GM12878 (cell line): ENCODE measurements around the gene NLRC5. TPM values are rescaled to one million over a fixed set of nuclear protein-coding genes. Genes with fewer than 3 reads are reported as not detected.

Experiments
- ATAC-seq: fragments of 200-7000 bp; cut with Tn5 transposase; 3 replicates; pipeline ENCODE4 v1.9.1; 2020; ENCODE audit warnings: mild to moderate bottlenecking, moderate library complexity
- BruUV-seq: library from RNA; stranded (reverse); fragments of 400-500 nt; replicated peaks from 2 replicates; lab custom pipeline; 2021; lab: Mats Ljungman, UMichigan
- CTCF ChIA-PET: fragments of 300-600 bp; sonication (Branson Sonifier 250); formaldehyde crosslinking; extraction: SDS; loops from one replicate; lab custom pipeline; 2021; ENCODE audit warnings: inconsistent platforms; lab: Yijun Ruan, JAX
- POLR2A ChIA-PET: fragments of 350-600 bp; formaldehyde crosslinking; extraction: SDS; loops from one replicate; lab custom pipeline; 2021; ENCODE audit warnings: inconsistent platforms; lab: Charles Lee
- RAD21 ChIA-PET: fragments of 300-600 bp; sonication (Branson Sonifier 250); formaldehyde crosslinking; loops from one replicate; lab custom pipeline; 2023; ENCODE audit warnings: antibody characterized with exemption; ENCODE audit not compliant: unreplicated experiment; lab: Charles Lee
- SMC1A ChIA-PET: fragments of 300-600 bp; sonication (Branson Sonifier 250); formaldehyde crosslinking; loops from one replicate; lab custom pipeline; 2023; ENCODE audit not compliant: unreplicated experiment, uncharacterized antibody; lab: Charles Lee
- DNase-seq: peaks from one replicate; pipeline ENCODE4 v3.0.0-alpha.2; 2011; ENCODE audit warnings: low read depth, low spot score
- FAIRE-seq: peaks from 3 replicates; lab custom pipeline; 2011; peaks lifted over from hg19 to GRCh38; lab: Jason Lieb, UNC
- H2AFZ ChIP-seq: 2 replicates; pipeline ENCODE4 v1.6.0; 2011; ENCODE audit warnings: low read depth, low read length, control low read depth; ENCODE audit not compliant: control insufficient read depth
- H3K27ac ChIP-seq: 2 replicates; pipeline ENCODE4 v1.5.1; 2011; ENCODE audit warnings: control low read depth; ENCODE audit not compliant: control insufficient read depth, insufficient read depth
- H3K27me3 ChIP-seq, 2 experiments: replicated peaks in 1 of 2; 2 replicates each; pipeline versions ENCODE4 v1.6.0 to v1.6.1; 2011; ENCODE audit warnings: low read length in 1 of 2; ENCODE audit not compliant: control insufficient read depth in 2 of 2, insufficient read depth in 2 of 2
- H3K36me3 ChIP-seq, 2 experiments: 2 replicates each; pipeline ENCODE4 v1.5.1; 2011; ENCODE audit warnings: low read length in 1 of 2; ENCODE audit not compliant: control insufficient read depth in 2 of 2, insufficient read depth in 2 of 2
- H3K4me1 ChIP-seq: 2 replicates; pipeline ENCODE4 v1.6.1; 2011; ENCODE audit warnings: mild to moderate bottlenecking, low read length, moderate library complexity, mixed read lengths; ENCODE audit not compliant: control insufficient read depth, insufficient read depth
- H3K4me2 ChIP-seq: 2 replicates; pipeline ENCODE4 v1.6.0; 2011; ENCODE audit warnings: control low read depth; ENCODE audit not compliant: control insufficient read depth, insufficient read depth
- H3K4me3 ChIP-seq: fragments of 200-600 bp; sonication (generic); 2 replicates; pipeline ENCODE4 v1.5.1; 2016
- H3K79me2 ChIP-seq: 2 replicates; pipeline ENCODE4 v1.6.0; 2011; ENCODE audit warnings: low read length; ENCODE audit not compliant: control insufficient read depth, insufficient read depth
- H3K9ac ChIP-seq: 2 replicates; pipeline ENCODE4 v1.8.0; 2011; ENCODE audit warnings: low read length, control low read depth, mixed read lengths; ENCODE audit not compliant: control insufficient read depth, insufficient read depth
- H3K9me3 ChIP-seq: replicated peaks from 3 replicates; pipeline ENCODE4 v1.5.1; 2011; ENCODE audit warnings: mild to moderate bottlenecking, low read length; ENCODE audit not compliant: control insufficient read depth, insufficient read depth
- H4K20me1 ChIP-seq: 2 replicates; pipeline ENCODE4 v1.6.0; 2011; ENCODE audit not compliant: control insufficient read depth, insufficient read depth
- BACH1 ChIP-seq: fragments of 450-650 bp; IDR thresholded peaks from 2 replicates; pipeline ENCODE4 v1.6.1; 2017; ENCODE audit warnings: mild to moderate bottlenecking, borderline replicate concordance
- BHLHE40 ChIP-seq, 2 experiments: fragments of 450-650 bp in 1 of 2; IDR thresholded peaks; 2 replicates each; pipeline ENCODE4 v1.6.1; 2011 to 2017; ENCODE audit warnings: low read depth in 2 of 2, borderline replicate concordance in 1 of 2, improper control_type of control experiment in 1 of 2, low read length in 1 of 2, mild to moderate bottlenecking in 1 of 2
- CEBPB ChIP-seq, 2 experiments: fragments of 150-350 bp in 1 of 2; IDR thresholded peaks; 2 replicates each; pipeline ENCODE4 v1.6.1; 2012 to 2014; ENCODE audit warnings: low read depth in 2 of 2, low read length in 2 of 2, borderline replicate concordance in 1 of 2, inconsistent platforms in 1 of 2
- IRF5 ChIP-seq: fragments of 450-650 bp; IDR thresholded peaks from 2 replicates; pipeline ENCODE4 v1.6.1; 2017; ENCODE audit warnings: borderline replicate concordance
- MLLT1 ChIP-seq: fragments of 450-650 bp; IDR thresholded peaks from 2 replicates; pipeline ENCODE4 v1.6.1; 2016; ENCODE audit warnings: mild to moderate bottlenecking
- MYC ChIP-seq: IDR thresholded peaks from 2 replicates; pipeline ENCODE4 v1.6.1; 2011; ENCODE audit warnings: mild to moderate bottlenecking, low read length, moderate library complexity, inconsistent platforms; ENCODE audit not compliant: insufficient read depth, insufficient replicate concordance, insufficient read length, severe bottlenecking
- NFXL1 ChIP-seq: fragments of 450-650 bp; IDR thresholded peaks from 2 replicates; pipeline ENCODE4 v1.6.1; 2017; ENCODE audit warnings: antibody characterized with exemption, mild to moderate bottlenecking, borderline replicate concordance
- NFYB ChIP-seq: IDR thresholded peaks from 2 replicates; pipeline ENCODE4 v1.6.1; 2011; ENCODE audit warnings: low read depth, mild to moderate bottlenecking, low read length, improper control_type of control experiment, moderate library complexity; ENCODE audit not compliant: insufficient read depth
- NR2C1 ChIP-seq: fragments of 450-650 bp; IDR thresholded peaks from 2 replicates; pipeline ENCODE4 v1.6.1; 2017; ENCODE audit warnings: antibody characterized with exemption, mild to moderate bottlenecking, moderate library complexity
- RAD51 ChIP-seq: fragments of 450-650 bp; IDR thresholded peaks from 2 replicates; pipeline ENCODE4 v1.6.1; 2016; ENCODE audit warnings: moderate library complexity, mild to moderate bottlenecking, inconsistent platforms
- RB1 ChIP-seq: fragments of 450-650 bp; formaldehyde crosslinking; IDR thresholded peaks from 2 replicates; pipeline ENCODE4 v1.6.1; 2017; ENCODE audit warnings: mild to moderate bottlenecking, borderline replicate concordance
- SMC3 ChIP-seq: IDR thresholded peaks from 2 replicates; pipeline ENCODE4 v1.6.1; 2011; ENCODE audit warnings: low read length, improper control_type of control experiment, borderline replicate concordance
- STAT3 ChIP-seq: IDR thresholded peaks from 2 replicates; pipeline ENCODE4 v1.6.1; 2011; ENCODE audit warnings: low read depth, low read length, improper control_type of control experiment
- TCF12 ChIP-seq: IDR thresholded peaks from 2 replicates; pipeline ENCODE4 v1.6.1; 2011; ENCODE audit warnings: low read depth, mild to moderate bottlenecking, low read length
- TCF7 ChIP-seq: IDR thresholded peaks from 2 replicates; pipeline ENCODE4 v1.6.1; 2014; ENCODE audit warnings: antibody characterized with exemption, borderline replicate concordance
- WGBS: methylation state at CpG from one replicate; pipeline ENCODE4 v1.1.6; 2016; ENCODE audit warnings: low lambda C conversion rate; ENCODE audit not compliant: insufficient replicate concordance, insufficient coverage; ENCODE audit errors: missing lambda C conversion rate; 5-methylcytosine and 5-hydroxymethylcytosine counted together
- in situ Hi-C: fragments of 300-500 bp; cut with MboI; formaldehyde crosslinking; loops from 9 replicates; pipeline ENCODE4 v1.14.3; 2018; ENCODE audit warnings: mixed read lengths
- intact Hi-C: fragments of 100-400 bp; cut with micrococcal nuclease; formaldehyde crosslinking; loops from one replicate; pipeline ENCODE4 v1.14.2; 2022; ENCODE audit not compliant: unreplicated experiment
- polyA plus RNA-seq, 11 experiments: library from polyadenylated mRNA; depleted of rRNA in 4 of 11; unstranded in 6 of 11; stranded (reverse) in 5 of 11; fragments of >200 nt; fragmentation: Nextera tagmentation in 4 of 11; fragmentation: Illumina TruSeq in 1 of 11; extraction: Ambion mirVana in 4 of 11; extraction: Trizol in 1 of 11; gene quantifications; 1 replicate in 1 of 11; 2 replicates in 10 of 11; pipeline versions ENCODE4 v1.2.1 to v1.2.3, GENCODE V29; 2011 to 2016; ENCODE audit warnings: inconsistent platforms in 2 of 11, missing spikeins in 2 of 11, low read depth in 1 of 11
- total RNA-seq, 4 experiments: library from RNA; depleted of rRNA in 3 of 4; stranded (reverse); fragments of >200 nt in 3 of 4; fragmentation: Illumina TruSeq in 1 of 4; extraction: Trizol in 1 of 4; gene quantifications; 2 replicates each; pipeline versions ENCODE4 v1.2.1 to v1.2.3, GENCODE V29; 2013 to 2021
- TF ChIP-seq, protein P1 (sequence below): fragments of 150-350 bp; IDR thresholded peaks from 2 replicates; pipeline ENCODE4 v1.6.1; 2014; ENCODE audit warnings: mild to moderate bottlenecking, low read depth, low read length
- TF ChIP-seq, protein P2 (sequence below): IDR thresholded peaks from 2 replicates; pipeline ENCODE4 v1.6.1; 2011; ENCODE audit warnings: low read depth, mild to moderate bottlenecking, low read length, moderate library complexity, borderline replicate concordance; ENCODE audit errors: extremely low read depth

NLRC5 gene
- total and polyA plus RNA-seq, 10 of the 15 experiments (the other 5 are each of a cell fraction or from before 2014, with no cell fraction given), result 13.1 to 105 (median 57.3) TPM

GRCh38 chr16:57000271-57001025 is 11.1 kb downstream of the NLRC5 start:
- ATAC-seq (peak; percentile 80), DNase-seq (peak; percentile 87), FAIRE-seq (no peak)
- ChIA-PET CTCF (interaction anchor here (1.2 to 2.4 kb wide), 7 partner anchors 10 to 45 kb away, joined by 5 to 19 read pairs (median 9); no protein-coding TSS in a partner anchor), SMC1A (interaction anchor here (0.7 to 20.8 kb wide), 8 partner anchors 9 to 46 kb away, joined by 3 to 604 read pairs (median 8); partner anchors contain the start of genes CETP and NLRC5), RAD21 (interaction anchor here (0.9 to 22.0 kb wide), 7 partner anchors 11 to 166 kb away, joined by 3 to 473 read pairs (median 13); partner anchors contain the start of genes CPNE2 and NLRC5), POLR2A (interaction anchor here (1.0 to 10.0 kb wide), 6 partner anchors 9 to 88 kb away, joined by 3 to 216 read pairs (median 18); partner anchors contain the start of gene NLRC5)
- intact Hi-C loops, result loop anchor here (2.0 to 5.0 kb wide), 2 partner anchors 14 to 42 kb away; no protein-coding TSS in a partner anchor
- Histone ChIP-seq H3K27ac (peak overlapping the region; percentile 93), H3K79me2 (peaks cover 78% of the 10 kb centered on the region), H3K4me3 (peak overlapping the region; percentile 20; the same call in 1 of the 2 replicates), H3K4me2 (peak overlapping the region; percentile 80), H3K4me1 (peaks cover 52% of the 10 kb centered on the region), H3K36me3 (peaks cover 0 to 3% of the 10 kb centered on the region in 2 experiments; a peak in 2 of 4 replicates), H3K9ac (peak overlapping the region; percentile 74), H3K9me3 (no peaks in the 10 kb centered on the region), H4K20me1 (no peaks in the 10 kb centered on the region), H2AFZ (no peak overlapping the region), H3K27me3 (no peaks in the 10 kb centered on the region)
- 1% methylated on average over 5 of the region's 5 CpGs for WGBS
- in situ Hi-C loops, result no loop called here
- TSS peak; percentile 98 for BruUV-seq
- TF ChIP-seq, protein P1, sequence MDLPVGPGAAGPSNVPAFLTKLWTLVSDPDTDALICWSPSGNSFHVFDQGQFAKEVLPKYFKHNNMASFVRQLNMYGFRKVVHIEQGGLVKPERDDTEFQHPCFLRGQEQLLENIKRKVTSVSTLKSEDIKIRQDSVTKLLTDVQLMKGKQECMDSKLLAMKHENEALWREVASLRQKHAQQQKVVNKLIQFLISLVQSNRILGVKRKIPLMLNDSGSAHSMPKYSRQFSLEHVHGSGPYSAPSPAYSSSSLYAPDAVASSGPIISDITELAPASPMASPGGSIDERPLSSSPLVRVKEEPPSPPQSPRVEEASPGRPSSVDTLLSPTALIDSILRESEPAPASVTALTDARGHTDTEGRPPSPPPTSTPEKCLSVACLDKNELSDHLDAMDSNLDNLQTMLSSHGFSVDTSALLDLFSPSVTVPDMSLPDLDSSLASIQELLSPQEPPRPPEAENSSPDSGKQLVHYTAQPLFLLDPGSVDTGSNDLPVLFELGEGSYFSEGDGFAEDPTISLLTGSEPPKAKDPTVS, result no peak
- TF ChIP-seq RB1 (no peak), CEBPB (IDR thresholded peaks at IDR 0.05; ENCODE audit: borderline replicate concordance in 1 of 2, low read depth in 2 of 2, low read length in 2 of 2) (no peak), NFXL1 (no peak), SMC3 (no peak), STAT3 (no peak), MYC (no peak), IRF5 (no peak), BHLHE40 (IDR thresholded peaks at IDR 0.05; ENCODE audit: borderline replicate concordance in 1 of 2, low read depth in 2 of 2, low read length in 1 of 2) (peak in 1 of 2 experiments; percentile 30; a peak in 1 of 4 replicates), TCF12 (0 out of 2 replicates have a peak, but pooled peaks have one; percentile 15), BACH1 (no peak), NFYB (no peak), NR2C1 (no peak), RAD51 (no peak), MLLT1 (no peak), TCF7 (no peak)
- TF ChIP-seq, protein P2, sequence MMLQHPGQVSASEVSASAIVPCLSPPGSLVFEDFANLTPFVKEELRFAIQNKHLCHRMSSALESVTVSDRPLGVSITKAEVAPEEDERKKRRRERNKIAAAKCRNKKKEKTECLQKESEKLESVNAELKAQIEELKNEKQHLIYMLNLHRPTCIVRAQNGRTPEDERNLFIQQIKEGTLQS, result no peak
